Measurements from ENCODE around the gene SDR9C7.
"Not testable (repeated sequence)": the region's sequence is repeated elsewhere in the genome, so short reads cannot be mapped to it uniquely, and the experiment has no call there.

The SDR9C7 gene

DNA sequence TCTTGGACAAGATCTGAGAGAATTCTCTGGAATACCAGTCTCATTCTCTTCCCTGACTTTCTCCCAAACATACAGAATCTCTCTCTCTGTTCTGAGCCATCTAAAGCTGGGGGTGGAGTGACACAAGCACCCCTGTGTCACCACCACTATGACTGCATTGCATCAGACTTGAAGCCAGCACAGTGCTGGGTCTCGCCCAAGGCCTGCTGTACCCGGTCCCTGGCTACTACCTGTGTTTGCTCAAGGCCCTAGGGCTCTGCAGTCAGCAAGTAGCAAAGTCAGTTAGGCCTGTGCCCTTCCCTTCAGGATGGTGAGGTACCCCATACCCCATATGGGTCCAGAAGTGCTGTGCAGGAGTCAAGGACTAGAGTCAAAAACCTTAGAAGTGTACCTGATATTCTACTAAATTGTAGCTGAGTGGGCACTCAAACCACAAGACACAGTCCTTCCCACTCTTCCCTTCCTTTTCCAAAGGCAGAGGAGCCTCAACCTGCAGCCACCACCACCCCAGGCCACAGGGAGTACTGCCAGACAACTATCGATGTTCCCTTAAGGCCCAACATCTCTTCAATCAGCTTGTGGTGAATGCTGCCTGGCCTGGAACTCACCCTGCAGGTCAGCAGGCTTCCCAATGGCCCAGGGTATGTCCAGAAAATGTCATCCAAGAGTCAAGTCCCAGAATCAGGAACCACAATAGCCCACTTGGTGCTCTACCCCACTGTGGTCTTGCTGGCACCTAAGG lies 44.4 kb upstream of the SDR9C7 start:
- no peak for TF ChIP-seq CTCF (IDR thresholded peaks at IDR 0.05; ENCODE audit: low read depth, low read length)
- no peak for DNase-seq (ENCODE audit: low read depth in 2 of 2)

DNA sequence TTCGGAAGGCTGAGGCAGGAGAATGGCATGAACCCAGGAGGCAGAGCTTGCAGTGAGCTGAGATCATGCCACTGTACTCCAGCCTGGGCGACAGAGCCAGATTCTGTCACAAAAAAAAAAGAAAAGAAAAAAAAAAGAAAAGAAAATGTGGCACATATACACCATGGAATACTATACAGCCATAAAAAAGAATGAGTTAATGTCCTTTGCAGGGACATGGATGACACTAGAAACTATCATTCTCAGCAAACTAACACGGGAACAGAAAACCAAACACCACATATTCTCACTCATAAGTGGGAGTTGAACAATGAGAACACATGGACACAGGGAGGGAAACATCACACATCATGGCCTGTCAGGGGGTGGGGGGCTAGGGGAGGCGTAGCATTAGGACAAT lies 43.2 kb upstream of the SDR9C7 start:
- not testable (repeated sequence) for H3K4me3 ChIP-seq (replicated peaks in 1 of 2; ENCODE audit: low read depth in 2 of 2, low read length in 2 of 2); DNase-seq (ENCODE audit: low read depth in 2 of 2)

More for the DNA sequence above, 44.4 kb upstream of the SDR9C7 start:
- H3K4me3 ChIP-seq (replicated peaks in 1 of 2; ENCODE audit: low read depth in 2 of 2, low read length in 2 of 2), result no peak overlapping the region

GRCh38 chr12:56974224-56974623 lies 40.0 kb upstream of the SDR9C7 start:
- H3K4me3 ChIP-seq (replicated peaks in 1 of 2; ENCODE audit: low read depth in 2 of 2, low read length in 2 of 2); DNase-seq (ENCODE audit: low read depth in 2 of 2): not testable (repeated sequence)

DNA sequence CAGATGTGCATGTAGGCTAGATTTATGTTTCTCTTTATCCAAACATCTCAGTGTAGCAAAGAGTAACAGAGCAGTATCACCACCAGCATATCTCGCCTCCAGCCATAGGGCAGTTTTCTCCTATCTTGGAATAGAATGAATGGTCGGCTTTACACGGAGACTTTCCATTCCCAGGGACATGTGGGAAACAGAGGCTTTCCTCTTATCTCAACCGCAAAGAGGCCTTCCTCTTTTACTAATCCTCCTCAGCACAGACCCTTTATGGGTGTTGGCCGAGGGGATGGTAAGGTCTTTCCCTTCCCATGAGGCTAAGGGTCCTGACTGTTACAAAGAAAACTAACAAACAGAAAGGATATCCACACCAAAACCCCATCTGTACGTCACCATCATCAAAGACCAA lies 34.7 kb upstream of the SDR9C7 start:
- DNase-seq (ENCODE audit: low read depth in 2 of 2); H3K4me3 ChIP-seq (replicated peaks in 1 of 2; ENCODE audit: low read depth in 2 of 2, low read length in 2 of 2): not testable (repeated sequence)

DNA sequence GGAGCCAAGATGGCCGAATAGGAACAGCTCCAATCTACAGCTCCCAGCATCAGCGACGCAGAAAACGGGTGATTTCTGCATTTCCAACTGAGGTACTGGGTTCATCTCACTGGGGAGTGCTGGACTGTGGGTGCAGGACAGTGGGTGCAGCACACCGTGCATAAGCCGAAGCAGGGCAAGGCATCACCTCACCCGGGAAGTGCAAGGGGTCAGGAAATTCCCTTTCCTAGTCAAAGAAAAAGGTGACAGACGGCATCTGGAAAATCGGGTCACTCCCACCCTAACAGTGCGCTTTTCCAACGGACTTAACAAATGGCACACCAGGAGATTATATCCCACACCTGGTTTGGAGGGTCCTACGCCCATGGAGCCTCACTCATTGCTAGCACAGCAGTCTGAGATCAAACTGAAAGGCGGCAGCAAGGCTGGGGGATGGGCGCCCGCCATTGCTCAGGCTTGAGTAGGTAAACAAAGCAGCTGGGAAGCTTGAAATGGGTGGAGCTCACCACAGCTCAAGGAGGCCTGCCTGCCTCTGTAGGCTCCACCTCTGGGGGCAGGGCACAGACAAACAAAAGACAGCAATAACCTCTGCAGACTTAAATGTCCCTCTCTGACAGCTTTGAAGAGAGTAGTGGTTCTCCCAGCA lies 31.9 kb upstream of the SDR9C7 start:
- DNase-seq (ENCODE audit: low read depth in 2 of 2); H3K4me3 ChIP-seq (replicated peaks in 1 of 2; ENCODE audit: low read depth in 2 of 2, low read length in 2 of 2): not testable (repeated sequence)

DNA sequence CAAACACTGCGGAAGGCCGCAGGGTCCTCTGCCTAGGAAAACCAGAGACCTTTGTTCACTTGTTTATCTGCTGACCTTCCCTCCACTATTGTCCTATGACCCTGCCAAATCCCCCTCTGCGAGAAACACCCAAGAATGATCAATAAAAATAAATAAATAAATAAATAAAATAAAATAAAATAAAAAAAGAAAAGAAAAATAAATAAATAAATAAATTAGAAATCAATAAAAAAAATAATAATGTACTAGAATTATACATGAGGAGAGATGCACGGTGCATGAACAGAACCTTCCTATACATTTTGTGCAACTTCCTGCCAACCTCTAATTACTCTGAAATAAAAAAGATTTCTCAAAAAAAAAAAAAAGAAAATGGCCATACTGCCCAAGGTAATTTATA lies 30.9 kb upstream of the SDR9C7 start:
- H3K4me3 ChIP-seq (replicated peaks in 1 of 2; ENCODE audit: low read depth in 2 of 2, low read length in 2 of 2), result not testable (repeated sequence)

GRCh38 chr12:56963557-56963956 lies 29.3 kb upstream of the SDR9C7 start:
- H3K4me3 ChIP-seq (replicated peaks in 1 of 2; ENCODE audit: low read depth in 2 of 2, low read length in 2 of 2); DNase-seq (ENCODE audit: low read depth in 2 of 2): not testable (repeated sequence)

More for the DNA sequence above, 30.9 kb upstream of the SDR9C7 start:
- not testable (repeated sequence) for DNase-seq (ENCODE audit: low read depth in 2 of 2)

DNA sequence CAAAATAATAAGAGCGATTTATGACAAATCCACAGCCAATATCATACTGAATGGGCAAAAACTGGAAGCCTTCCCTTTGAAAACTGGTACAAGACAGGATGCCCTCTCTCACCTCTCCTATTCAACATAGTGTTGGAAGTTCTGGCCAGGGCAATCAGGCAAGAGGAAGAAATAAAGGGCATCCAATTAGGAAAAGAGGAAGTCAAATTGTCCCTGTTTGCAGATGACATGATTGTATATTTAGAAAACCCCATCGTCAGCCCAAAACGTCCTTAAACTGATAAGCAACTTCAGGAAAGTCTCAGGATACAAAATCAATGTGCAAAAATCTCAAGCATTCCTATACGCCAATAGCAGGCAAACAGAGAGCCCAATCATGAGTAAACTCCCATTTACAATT lies 28.0 kb upstream of the SDR9C7 start:
- not testable (repeated sequence) for H3K4me3 ChIP-seq (replicated peaks in 1 of 2; ENCODE audit: low read depth in 2 of 2, low read length in 2 of 2); DNase-seq (ENCODE audit: low read depth in 2 of 2)

GRCh38 chr12:56958422-56958821 lies 24.2 kb upstream of the SDR9C7 start:
- DNase-seq (ENCODE audit: low read depth in 2 of 2), result no peak
- no peak for TF ChIP-seq CTCF (IDR thresholded peaks at IDR 0.05; ENCODE audit: low read depth, low read length)
- no peak overlapping the region for H3K4me3 ChIP-seq (replicated peaks in 1 of 2; ENCODE audit: low read depth in 2 of 2, low read length in 2 of 2)

DNA sequence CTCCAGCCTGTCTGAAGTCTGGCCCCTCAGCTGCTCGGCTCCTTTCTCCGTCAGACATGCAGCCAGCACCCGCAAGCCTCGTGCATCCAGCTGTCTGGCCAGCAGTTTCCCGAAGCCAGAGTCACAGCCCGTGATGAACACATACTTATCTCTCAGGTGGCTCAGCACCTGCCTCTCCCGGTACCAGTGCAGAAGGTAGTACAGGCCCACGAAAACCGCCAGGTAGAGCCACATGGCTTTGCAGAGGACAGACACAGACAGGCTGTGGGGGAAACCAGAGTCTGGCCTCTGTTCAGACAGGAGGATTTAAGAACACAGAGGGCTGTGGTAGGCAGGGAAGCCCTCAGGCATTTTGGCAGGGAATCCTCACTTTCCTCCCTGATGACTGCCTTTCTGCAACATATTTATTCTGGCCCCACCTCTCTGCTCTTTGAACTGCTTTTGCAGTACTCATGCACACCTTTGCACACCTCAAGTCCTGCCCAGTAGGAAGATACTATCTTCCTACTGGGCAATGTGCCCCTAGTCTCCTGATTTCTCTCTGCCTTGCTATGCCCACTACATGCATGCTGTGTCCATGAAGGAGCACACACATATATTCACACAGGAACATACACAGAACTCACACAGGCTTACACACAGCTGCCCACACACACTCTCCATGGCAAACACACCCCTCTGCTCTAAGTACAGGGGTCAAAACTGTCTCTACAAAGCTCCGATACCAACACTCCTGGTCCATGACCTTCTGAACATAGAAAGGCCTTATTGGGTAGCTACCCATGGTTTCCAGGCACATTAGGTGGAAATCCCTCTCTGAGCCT lies 23.2 kb upstream of the SDR9C7 start, which contains the start of gene RDH16:
Gene RDH16, minus strand, starts transcription at position 380 of the 824 bp plus-strand sequence. Its CDS starts 146 bp downstream, at position 234.
- no peak within 1 kb of the TSS for H3K4me3 ChIP-seq (replicated peaks in 1 of 2; ENCODE audit: low read depth in 2 of 2, low read length in 2 of 2)
- DNase-seq (ENCODE audit: low read depth in 2 of 2), result no peak
- no peak for TF ChIP-seq CTCF (IDR thresholded peaks at IDR 0.05; ENCODE audit: low read depth, low read length)
